Measurements from ENCODE around the gene SHISA6.
"Not testable (repeated sequence)": the region's sequence is repeated elsewhere in the genome, so short reads cannot be mapped to it uniquely, and the experiment has no call there.

SHISA6 gene

GRCh38 chr17:11300201-11300600, 59.2 kb downstream of the SHISA6 start:
- no peak overlapping the region for H3K4me3 ChIP-seq
- TF ChIP-seq, protein P1, sequence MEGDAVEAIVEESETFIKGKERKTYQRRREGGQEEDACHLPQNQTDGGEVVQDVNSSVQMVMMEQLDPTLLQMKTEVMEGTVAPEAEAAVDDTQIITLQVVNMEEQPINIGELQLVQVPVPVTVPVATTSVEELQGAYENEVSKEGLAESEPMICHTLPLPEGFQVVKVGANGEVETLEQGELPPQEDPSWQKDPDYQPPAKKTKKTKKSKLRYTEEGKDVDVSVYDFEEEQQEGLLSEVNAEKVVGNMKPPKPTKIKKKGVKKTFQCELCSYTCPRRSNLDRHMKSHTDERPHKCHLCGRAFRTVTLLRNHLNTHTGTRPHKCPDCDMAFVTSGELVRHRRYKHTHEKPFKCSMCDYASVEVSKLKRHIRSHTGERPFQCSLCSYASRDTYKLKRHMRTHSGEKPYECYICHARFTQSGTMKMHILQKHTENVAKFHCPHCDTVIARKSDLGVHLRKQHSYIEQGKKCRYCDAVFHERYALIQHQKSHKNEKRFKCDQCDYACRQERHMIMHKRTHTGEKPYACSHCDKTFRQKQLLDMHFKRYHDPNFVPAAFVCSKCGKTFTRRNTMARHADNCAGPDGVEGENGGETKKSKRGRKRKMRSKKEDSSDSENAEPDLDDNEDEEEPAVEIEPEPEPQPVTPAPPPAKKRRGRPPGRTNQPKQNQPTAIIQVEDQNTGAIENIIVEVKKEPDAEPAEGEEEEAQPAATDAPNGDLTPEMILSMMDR (IDR thresholded peaks at IDR 0.05), result no peak
- no peak for DNase-seq (ENCODE audit: low spot score)
- no peak overlapping the region for H3K27ac ChIP-seq

DNA sequence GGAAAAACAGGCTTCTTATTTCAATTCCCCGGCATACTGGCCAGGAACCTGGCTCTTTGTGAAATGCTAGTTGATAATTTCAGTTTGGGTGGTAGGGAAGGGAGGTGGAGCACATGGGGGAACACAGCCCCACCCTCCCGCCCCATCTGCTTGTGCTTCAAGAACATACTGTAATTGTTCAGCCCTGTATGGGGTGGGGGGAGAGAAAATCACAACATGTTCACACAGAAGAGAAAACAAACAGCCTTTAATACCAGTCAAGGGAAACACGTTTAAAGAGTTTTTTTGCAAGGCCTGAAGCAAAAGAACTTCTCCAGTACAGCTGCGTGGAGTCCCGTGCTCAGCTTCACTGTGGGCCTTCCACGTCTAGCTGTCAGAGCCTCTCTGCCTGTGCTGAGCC, 59.7 kb downstream of the SHISA6 start:
- DNase-seq (ENCODE audit: low spot score), result no peak
- TF ChIP-seq, protein P1 (IDR thresholded peaks at IDR 0.05), result no peak
- Histone ChIP-seq H3K4me3 (no peak overlapping the region), H3K27ac (no peak overlapping the region)

DNA sequence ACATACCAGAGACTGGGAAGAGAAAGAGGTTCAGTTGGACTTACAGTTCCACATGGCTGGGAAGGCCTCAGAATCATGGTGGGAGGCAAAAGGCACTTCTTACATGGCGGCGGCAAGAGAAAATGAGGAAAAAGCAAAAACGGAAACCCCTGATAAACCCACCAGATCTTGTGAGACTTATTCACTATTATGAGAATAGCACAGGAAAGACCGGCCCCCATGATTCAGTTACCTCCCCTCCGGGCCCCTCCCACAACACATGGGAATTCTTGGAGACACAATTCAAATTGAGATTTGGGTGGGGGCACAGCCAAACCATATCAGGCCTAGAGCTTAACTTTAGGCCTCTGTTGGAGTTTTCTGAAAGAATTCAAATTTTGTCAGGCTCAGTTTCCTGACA, 60.9 kb downstream of the SHISA6 start:
- not testable (repeated sequence) for H3K4me3 ChIP-seq; DNase-seq (ENCODE audit: low spot score); H3K27ac ChIP-seq

DNA sequence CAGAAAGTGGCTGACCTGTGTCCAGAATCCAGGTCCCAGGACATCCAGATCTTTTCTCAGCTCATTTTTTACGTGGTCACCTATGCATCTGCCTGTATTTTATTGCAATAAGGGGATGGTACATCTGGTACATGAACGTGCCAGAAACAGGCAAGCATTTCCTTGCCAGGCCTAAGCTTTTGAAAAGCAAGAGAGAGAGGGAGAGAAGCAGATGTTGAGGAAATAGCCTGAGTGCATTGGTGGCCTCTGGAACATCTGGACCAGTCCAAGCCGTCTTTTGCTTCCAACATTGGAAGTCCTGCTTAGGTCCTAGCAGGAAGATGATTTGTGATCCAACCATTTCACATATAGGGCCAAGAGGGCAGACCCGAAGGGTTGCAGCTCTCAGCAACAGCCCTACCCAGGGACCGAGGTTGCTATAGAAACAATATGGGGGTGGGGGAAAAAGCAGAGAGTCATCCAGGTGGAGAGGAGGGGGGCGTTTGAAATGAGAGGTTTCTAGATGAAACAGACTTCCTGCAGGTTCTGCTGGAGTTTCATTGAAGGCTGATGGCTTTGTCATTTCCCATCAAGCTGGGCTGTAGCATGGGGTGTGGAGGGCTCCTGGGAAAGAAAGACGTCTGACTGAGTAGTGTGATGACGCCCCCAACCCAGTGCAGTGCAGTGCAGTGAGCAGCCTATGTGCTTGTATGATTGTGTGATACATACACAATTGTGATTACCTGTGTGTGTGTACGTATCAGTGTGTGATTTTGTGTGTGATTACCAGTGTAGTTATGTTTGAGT, 61.6 kb downstream of the SHISA6 start:
- H3K27ac ChIP-seq, result no peak overlapping the region
- no peak overlapping the region for H3K4me3 ChIP-seq
- TF ChIP-seq, protein P1 (IDR thresholded peaks at IDR 0.05), result no peak
- no peak for DNase-seq (ENCODE audit: low spot score)

GRCh38 chr17:11303773-11304394, 62.9 kb downstream of the SHISA6 start:
- TF ChIP-seq, protein P1 (IDR thresholded peaks at IDR 0.05), result no peak
- DNase-seq (ENCODE audit: low spot score), result no peak
- Histone ChIP-seq H3K27ac (no peak overlapping the region), H3K4me3 (no peak overlapping the region)

GRCh38 chr17:11304568-11304967, 63.6 kb downstream of the SHISA6 start:
- TF ChIP-seq, protein P1 (IDR thresholded peaks at IDR 0.05), result no peak
- H3K4me3 ChIP-seq, result no peak overlapping the region
- DNase-seq (ENCODE audit: low spot score), result no peak
- no peak overlapping the region for H3K27ac ChIP-seq

DNA sequence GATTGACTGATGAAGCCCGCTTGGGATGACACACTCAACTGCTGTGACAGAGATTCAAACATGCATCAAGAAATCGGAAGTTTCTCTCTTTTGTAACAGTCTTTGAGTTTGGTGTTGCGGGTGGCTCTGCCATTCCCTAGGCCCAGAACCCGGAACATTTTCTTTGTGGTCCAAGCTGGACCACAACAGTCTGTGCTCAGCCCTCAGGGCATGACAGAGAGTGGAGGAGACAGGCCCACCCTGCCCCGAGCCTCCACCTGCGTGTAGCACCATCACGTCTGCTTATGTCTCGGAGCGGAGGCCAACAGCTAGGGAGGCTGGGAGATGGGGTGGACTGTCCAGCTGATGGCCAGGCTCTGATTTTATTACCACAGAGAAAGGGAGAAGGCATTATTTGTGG, 64.5 kb downstream of the SHISA6 start:
- no peak for DNase-seq (ENCODE audit: low spot score)
- Histone ChIP-seq H3K4me3 (no peak overlapping the region), H3K27ac (no peak overlapping the region)
- TF ChIP-seq, protein P1 (IDR thresholded peaks at IDR 0.05), result no peak
